Osteocyte (in vitro differentiated cells): ENCODE measurements around the gene PASD1. TPM values are rescaled to one million over a fixed set of nuclear protein-coding genes. Genes with fewer than 3 reads are reported as not detected.

ENCODE experiments used
- DNase-seq: peaks from one replicate; pipeline ENCODE4 v3.0.0; 2021; ENCODE audit warnings: mixed read lengths; ENCODE audit not compliant: unreplicated experiment; ENCODE audit errors: extremely low spot score
- H3K27ac Mint-ChIP-seq: one replicate; pipeline ENCODE4 v1.8.0; 2021; ENCODE audit warnings: mild to moderate bottlenecking, mixed read lengths; ENCODE audit not compliant: unreplicated experiment
- H3K27me3 Mint-ChIP-seq: one replicate; pipeline ENCODE4 v1.8.0; 2021; ENCODE audit warnings: mixed read lengths; ENCODE audit not compliant: unreplicated experiment
- H3K36me3 Mint-ChIP-seq: one replicate; pipeline ENCODE4 v1.8.0; 2021; ENCODE audit warnings: mixed read lengths; ENCODE audit not compliant: unreplicated experiment
- H3K4me1 Mint-ChIP-seq: one replicate; pipeline ENCODE4 v1.8.0; 2021; ENCODE audit warnings: mixed read lengths; ENCODE audit not compliant: unreplicated experiment
- H3K4me3 Mint-ChIP-seq: one replicate; pipeline ENCODE4 v1.8.0; 2021; ENCODE audit warnings: mild to moderate bottlenecking, moderate library complexity, mixed read lengths; ENCODE audit not compliant: unreplicated experiment
- H3K9me3 Mint-ChIP-seq: one replicate; pipeline ENCODE4 v1.8.0; 2021; ENCODE audit warnings: mixed read lengths; ENCODE audit not compliant: unreplicated experiment
- total RNA-seq: library from RNA; stranded (reverse); gene quantifications from 2 replicates; pipeline ENCODE4 v1.2.1, GENCODE V29; 2021
- TF ChIP-seq, protein P1 (sequence below): fragments of 200-600 bp; sonication (generic); IDR thresholded peaks from 2 replicates; pipeline ENCODE4 v1.5.0; 2021; ENCODE audit warnings: antibody characterized with exemption, mild to moderate bottlenecking, moderate library complexity

Gene PASD1
- total RNA-seq, 1 donor from 2014 or later, result not detected

DNA sequence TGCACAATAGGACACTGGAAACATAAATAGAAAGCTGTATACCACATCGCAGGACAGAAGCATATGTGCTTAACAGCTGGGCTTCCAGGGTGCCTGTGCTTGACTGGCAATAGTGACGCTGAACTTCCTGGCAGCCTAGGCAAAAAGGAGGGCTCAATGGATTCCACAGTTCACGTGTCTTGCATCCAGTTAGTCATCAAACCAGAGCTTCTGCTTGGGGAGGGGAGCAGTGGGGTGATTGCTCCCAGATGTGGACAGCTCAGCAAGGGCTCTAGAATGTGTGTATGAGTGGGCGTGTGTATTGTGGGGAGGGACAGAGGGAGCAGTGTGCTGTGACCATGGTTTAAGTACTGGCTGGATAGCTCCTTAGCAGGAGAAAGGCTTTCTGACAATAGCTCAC is 134.0 kb downstream of the PASD1 start:
- TF ChIP-seq, protein P1, sequence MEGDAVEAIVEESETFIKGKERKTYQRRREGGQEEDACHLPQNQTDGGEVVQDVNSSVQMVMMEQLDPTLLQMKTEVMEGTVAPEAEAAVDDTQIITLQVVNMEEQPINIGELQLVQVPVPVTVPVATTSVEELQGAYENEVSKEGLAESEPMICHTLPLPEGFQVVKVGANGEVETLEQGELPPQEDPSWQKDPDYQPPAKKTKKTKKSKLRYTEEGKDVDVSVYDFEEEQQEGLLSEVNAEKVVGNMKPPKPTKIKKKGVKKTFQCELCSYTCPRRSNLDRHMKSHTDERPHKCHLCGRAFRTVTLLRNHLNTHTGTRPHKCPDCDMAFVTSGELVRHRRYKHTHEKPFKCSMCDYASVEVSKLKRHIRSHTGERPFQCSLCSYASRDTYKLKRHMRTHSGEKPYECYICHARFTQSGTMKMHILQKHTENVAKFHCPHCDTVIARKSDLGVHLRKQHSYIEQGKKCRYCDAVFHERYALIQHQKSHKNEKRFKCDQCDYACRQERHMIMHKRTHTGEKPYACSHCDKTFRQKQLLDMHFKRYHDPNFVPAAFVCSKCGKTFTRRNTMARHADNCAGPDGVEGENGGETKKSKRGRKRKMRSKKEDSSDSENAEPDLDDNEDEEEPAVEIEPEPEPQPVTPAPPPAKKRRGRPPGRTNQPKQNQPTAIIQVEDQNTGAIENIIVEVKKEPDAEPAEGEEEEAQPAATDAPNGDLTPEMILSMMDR, result no peak
- Mint-ChIP-seq H3K4me1 (no peaks in the 10 kb centered on the region), H3K27ac (no peak overlapping the region), H3K27me3 (no peaks in the 10 kb centered on the region), H3K4me3 (no peak overlapping the region), H3K9me3 (peaks cover 22% of the 10 kb centered on the region), H3K36me3 (no peaks in the 10 kb centered on the region)
- no peak for DNase-seq

DNA sequence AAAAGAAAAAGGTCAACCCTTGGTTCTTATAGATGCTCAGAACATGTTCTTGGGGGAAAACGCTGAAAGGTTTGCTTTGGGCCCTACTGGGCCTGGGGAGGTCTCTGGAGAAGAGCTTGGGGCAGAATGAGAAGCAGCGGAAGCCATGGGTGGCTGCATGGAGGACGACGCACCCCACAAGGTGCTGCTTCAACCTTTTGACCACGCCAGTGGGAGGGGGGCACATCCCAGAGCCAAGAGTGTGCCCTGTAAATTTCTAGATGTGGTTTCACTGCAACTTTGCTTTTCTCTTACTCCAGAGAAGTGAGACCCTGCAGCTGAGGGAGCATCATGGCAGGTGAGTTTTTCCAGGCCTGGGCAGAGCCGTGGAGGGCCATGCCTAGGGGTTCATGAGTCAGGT is 135.0 kb downstream of the PASD1 start:
- H3K4me3 Mint-ChIP-seq, result no peak overlapping the region

DNA sequence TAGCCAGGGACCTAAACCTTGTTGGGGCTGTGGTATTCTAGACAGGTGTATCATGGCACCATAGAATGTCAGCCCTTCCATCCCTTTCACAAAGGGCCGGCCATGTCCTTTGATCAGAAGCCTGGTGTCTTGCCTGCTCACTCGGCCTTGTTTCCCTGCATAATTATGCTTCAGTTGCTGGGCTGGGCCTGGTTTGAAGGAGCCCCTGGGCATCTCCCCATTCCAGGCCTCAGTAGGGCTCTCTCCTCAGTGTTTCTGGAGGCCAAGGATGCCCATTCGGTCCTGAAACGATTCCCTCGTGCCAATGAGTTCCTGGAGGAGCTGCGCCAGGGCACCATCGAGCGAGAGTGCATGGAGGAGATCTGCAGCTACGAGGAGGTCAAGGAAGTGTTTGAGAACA is 136.3 kb downstream of the PASD1 start:
- TF ChIP-seq, protein P1, result no peak
- Mint-ChIP-seq H3K9me3 (peaks cover 20% of the 10 kb centered on the region), H3K27me3 (no peaks in the 10 kb centered on the region), H3K4me1 (no peaks in the 10 kb centered on the region), H3K36me3 (no peaks in the 10 kb centered on the region), H3K4me3 (no peak overlapping the region), H3K27ac (no peak overlapping the region)
- no peak for DNase-seq

More for the DNA sequence above, 135.0 kb downstream of the PASD1 start:
- no peak overlapping the region for H3K27ac Mint-ChIP-seq
- peaks cover 18% of the 10 kb centered on the region for H3K9me3 Mint-ChIP-seq
- DNase-seq, result no peak
- TF ChIP-seq, protein P1, result no peak
- H3K36me3 Mint-ChIP-seq, result no peaks in the 10 kb centered on the region
- H3K27me3 Mint-ChIP-seq, result no peaks in the 10 kb centered on the region
- H3K4me1 Mint-ChIP-seq, result no peaks in the 10 kb centered on the region

DNA sequence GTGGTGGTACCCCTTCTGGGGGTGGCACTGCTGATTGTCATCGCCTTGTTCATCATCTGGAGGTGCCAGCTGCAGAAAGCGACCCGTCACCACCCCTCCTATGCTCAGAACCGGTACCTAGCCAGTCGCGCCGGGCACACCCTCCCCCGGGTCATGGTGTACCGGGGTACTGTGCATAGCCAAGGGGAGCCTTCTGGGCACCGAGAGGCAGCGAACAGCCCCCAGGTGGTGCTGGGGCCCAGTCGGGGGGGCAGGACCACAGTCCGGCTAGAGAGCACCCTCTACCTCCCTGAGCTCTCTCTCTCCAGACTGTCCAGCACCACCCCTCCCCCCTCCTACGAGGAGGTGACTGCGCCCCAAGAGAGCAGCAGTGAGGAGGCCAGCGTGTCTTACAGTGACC is 137.1 kb downstream of the PASD1 start:
- no peaks in the 10 kb centered on the region for H3K27me3 Mint-ChIP-seq
- H3K27ac Mint-ChIP-seq, result no peak overlapping the region
- H3K4me3 Mint-ChIP-seq, result no peak overlapping the region
- no peak for DNase-seq
- peaks cover 26% of the 10 kb centered on the region for H3K9me3 Mint-ChIP-seq
- no peaks in the 10 kb centered on the region for H3K36me3 Mint-ChIP-seq
- H3K4me1 Mint-ChIP-seq, result no peaks in the 10 kb centered on the region
- TF ChIP-seq, protein P1, result no peak

DNA sequence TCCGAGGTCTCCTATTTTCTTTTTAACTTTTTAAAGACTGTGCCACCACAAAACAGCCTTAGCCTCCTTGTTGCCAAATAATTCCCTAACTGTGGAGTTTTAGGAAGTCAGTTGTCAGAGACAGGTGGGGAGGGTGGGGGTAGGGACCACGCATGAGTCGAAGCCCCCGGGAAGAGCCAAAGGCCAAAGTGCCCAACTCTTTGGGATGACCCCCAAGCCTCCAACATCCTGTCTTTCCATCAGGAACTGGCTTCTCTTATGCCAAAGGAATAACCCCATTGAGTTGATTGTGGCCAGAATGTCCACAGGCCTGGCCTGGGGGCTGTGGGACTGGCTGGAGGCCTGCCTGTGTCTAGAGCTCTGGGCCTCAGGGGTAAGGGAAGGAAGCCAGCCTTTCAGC is 137.6 kb downstream of the PASD1 start:
- Mint-ChIP-seq H3K27ac (no peak overlapping the region), H3K9me3 (peaks cover 29% of the 10 kb centered on the region), H3K4me3 (no peak overlapping the region), H3K27me3 (no peaks in the 10 kb centered on the region), H3K36me3 (no peaks in the 10 kb centered on the region), H3K4me1 (no peaks in the 10 kb centered on the region)
- no peak for DNase-seq
- TF ChIP-seq, protein P1, result no peak
